GM12878 (cell line): ENCODE measurements around the gene TACR1. TPM values are rescaled to one million over a fixed set of nuclear protein-coding genes. Genes with fewer than 3 reads are reported as not detected.

Experiments used
- ATF7 ChIP-seq: fragments of 450-650 bp; IDR thresholded peaks from 2 replicates; pipeline ENCODE4 v1.6.1; 2016; ENCODE audit warnings: low read depth, mild to moderate bottlenecking
- BCL3 ChIP-seq: IDR thresholded peaks from 2 replicates; pipeline ENCODE4 v1.6.1; 2011; ENCODE audit warnings: borderline replicate concordance, low read depth, mild to moderate bottlenecking, moderate library complexity, low read length; ENCODE audit not compliant: insufficient read depth, poor library complexity, severe bottlenecking
- GATAD2B ChIP-seq: fragments of 450-650 bp; conservative IDR thresholded peaks from 2 replicates; pipeline ENCODE4 v1.6.1; 2017; ENCODE audit warnings: low read depth, mild to moderate bottlenecking, moderate library complexity
- ZBTB11 ChIP-seq: fragments of 450-650 bp; formaldehyde crosslinking; IDR thresholded peaks from 2 replicates; pipeline ENCODE4 v1.5.0; 2022; ENCODE audit warnings: mild to moderate bottlenecking, missing genetic modification characterization
- ZBTB40 ChIP-seq: fragments of 450-650 bp; IDR thresholded peaks from 2 replicates; pipeline ENCODE4 v1.6.1; 2016; ENCODE audit warnings: mild to moderate bottlenecking, moderate library complexity, borderline replicate concordance
- ZNF384 ChIP-seq: IDR thresholded peaks from 2 replicates; pipeline ENCODE4 v1.6.1; 2012; ENCODE audit warnings: low read depth, mild to moderate bottlenecking, low read length, improper control_type of control experiment, borderline replicate concordance
- polyA plus RNA-seq, 11 experiments: library from polyadenylated mRNA; depleted of rRNA in 4 of 11; unstranded in 6 of 11; stranded (reverse) in 5 of 11; fragments of >200 nt; fragmentation: Nextera tagmentation in 4 of 11; fragmentation: Illumina TruSeq in 1 of 11; extraction: Ambion mirVana in 4 of 11; extraction: Trizol in 1 of 11; gene quantifications; 1 replicate in 1 of 11; 2 replicates in 10 of 11; pipeline versions ENCODE4 v1.2.1 to v1.2.3, GENCODE V29; 2011 to 2016; ENCODE audit warnings: inconsistent platforms in 2 of 11, missing spikeins in 2 of 11, low read depth in 1 of 11
- total RNA-seq, 4 experiments: library from RNA; depleted of rRNA in 3 of 4; stranded (reverse); fragments of >200 nt in 3 of 4; fragmentation: Illumina TruSeq in 1 of 4; extraction: Trizol in 1 of 4; gene quantifications; 2 replicates each; pipeline versions ENCODE4 v1.2.1 to v1.2.3, GENCODE V29; 2013 to 2021

TACR1 gene
- total and polyA plus RNA-seq, 10 of the 15 experiments (the other 5 are each of a cell fraction or from before 2014, with no cell fraction given) = 0.04 to 1.4 (median 0.15) TPM

- no peak for TF ChIP-seq BCL3
- no peak for TF ChIP-seq ZNF384
- no peak for TF ChIP-seq ZBTB40
- TF ChIP-seq ATF7 = no peak
- TF ChIP-seq GATAD2B = no peak
- TF ChIP-seq ZBTB11 (CRISPR knock-in tag) = no peak
Measured at GRCh38 chr2:75023666-75024455, 175.5 kb downstream of the TACR1 start (continued).
